IMR-90 (cell line): ENCODE results near the gene NUDT19.

Experiments
- MAFK ChIP-seq: IDR thresholded peaks from 2 replicates; pipeline ENCODE4 v1.6.1; 2012; ENCODE audit warnings: low read depth, low read length, improper control_type of control experiment
- NFE2L2 ChIP-seq: fragments of 150-350 bp; IDR thresholded peaks from 2 replicates; pipeline ENCODE4 v1.6.1; 2016; ENCODE audit warnings: low read depth, mild to moderate bottlenecking, low read length
- POLR2A ChIP-seq: IDR thresholded peaks from 2 replicates; pipeline ENCODE4 v1.6.1; 2012; ENCODE audit warnings: mild to moderate bottlenecking, low read depth, low read length
- SMC3 ChIP-seq: fragments of 150-350 bp; IDR thresholded peaks from 2 replicates; pipeline ENCODE4 v1.6.1; 2016; ENCODE audit warnings: low read depth, mild to moderate bottlenecking, antibody characterized with exemption, low read length, moderate library complexity
- TF ChIP-seq, protein P1 (sequence below): conservative IDR thresholded peaks from 2 replicates; pipeline ENCODE4 v1.5.1; 2012; ENCODE audit warnings: mild to moderate bottlenecking, low read depth, low read length, improper control_type of control experiment
- TF ChIP-seq, protein P2 (sequence below): fragments of 150-350 bp; IDR thresholded peaks from 2 replicates; pipeline ENCODE4 v1.6.1; 2016; ENCODE audit warnings: low read depth, mild to moderate bottlenecking, low read length, moderate library complexity, borderline replicate concordance
- TF ChIP-seq, protein P3 (sequence below): fragments of 150-350 bp; IDR thresholded peaks from 2 replicates; pipeline ENCODE4 v1.6.1; 2017; ENCODE audit warnings: mild to moderate bottlenecking, antibody characterized with exemption, low read length, low read depth

DNA sequence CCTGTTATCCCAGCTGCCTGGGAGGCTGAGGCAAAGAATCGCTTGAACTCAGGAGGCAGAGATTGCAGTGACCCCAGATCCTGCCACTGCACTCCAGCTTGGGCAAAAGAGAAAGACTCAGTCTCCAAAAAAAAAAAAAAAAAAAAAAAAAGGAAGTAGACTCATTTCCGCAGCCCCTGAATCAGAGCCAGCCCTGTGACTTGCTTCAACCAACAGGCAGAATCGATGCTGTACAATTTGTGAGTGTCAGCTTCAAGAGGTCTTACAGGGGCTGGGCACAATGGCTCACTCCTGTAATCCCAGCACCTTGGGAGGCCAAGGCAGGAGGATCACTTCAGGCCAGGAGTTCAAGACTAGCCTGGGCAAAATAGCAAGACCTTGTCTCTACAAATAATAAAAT lies 29.4 kb upstream of the NUDT19 start:
- TF ChIP-seq, protein P1, sequence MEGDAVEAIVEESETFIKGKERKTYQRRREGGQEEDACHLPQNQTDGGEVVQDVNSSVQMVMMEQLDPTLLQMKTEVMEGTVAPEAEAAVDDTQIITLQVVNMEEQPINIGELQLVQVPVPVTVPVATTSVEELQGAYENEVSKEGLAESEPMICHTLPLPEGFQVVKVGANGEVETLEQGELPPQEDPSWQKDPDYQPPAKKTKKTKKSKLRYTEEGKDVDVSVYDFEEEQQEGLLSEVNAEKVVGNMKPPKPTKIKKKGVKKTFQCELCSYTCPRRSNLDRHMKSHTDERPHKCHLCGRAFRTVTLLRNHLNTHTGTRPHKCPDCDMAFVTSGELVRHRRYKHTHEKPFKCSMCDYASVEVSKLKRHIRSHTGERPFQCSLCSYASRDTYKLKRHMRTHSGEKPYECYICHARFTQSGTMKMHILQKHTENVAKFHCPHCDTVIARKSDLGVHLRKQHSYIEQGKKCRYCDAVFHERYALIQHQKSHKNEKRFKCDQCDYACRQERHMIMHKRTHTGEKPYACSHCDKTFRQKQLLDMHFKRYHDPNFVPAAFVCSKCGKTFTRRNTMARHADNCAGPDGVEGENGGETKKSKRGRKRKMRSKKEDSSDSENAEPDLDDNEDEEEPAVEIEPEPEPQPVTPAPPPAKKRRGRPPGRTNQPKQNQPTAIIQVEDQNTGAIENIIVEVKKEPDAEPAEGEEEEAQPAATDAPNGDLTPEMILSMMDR = no peak
- TF ChIP-seq POLR2A = no peak
- no peak for TF ChIP-seq SMC3
- TF ChIP-seq NFE2L2 = no peak
- TF ChIP-seq, protein P2, sequence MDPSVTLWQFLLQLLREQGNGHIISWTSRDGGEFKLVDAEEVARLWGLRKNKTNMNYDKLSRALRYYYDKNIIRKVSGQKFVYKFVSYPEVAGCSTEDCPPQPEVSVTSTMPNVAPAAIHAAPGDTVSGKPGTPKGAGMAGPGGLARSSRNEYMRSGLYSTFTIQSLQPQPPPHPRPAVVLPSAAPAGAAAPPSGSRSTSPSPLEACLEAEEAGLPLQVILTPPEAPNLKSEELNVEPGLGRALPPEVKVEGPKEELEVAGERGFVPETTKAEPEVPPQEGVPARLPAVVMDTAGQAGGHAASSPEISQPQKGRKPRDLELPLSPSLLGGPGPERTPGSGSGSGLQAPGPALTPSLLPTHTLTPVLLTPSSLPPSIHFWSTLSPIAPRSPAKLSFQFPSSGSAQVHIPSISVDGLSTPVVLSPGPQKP = no peak
- no peak for TF ChIP-seq MAFK
- TF ChIP-seq, protein P3, sequence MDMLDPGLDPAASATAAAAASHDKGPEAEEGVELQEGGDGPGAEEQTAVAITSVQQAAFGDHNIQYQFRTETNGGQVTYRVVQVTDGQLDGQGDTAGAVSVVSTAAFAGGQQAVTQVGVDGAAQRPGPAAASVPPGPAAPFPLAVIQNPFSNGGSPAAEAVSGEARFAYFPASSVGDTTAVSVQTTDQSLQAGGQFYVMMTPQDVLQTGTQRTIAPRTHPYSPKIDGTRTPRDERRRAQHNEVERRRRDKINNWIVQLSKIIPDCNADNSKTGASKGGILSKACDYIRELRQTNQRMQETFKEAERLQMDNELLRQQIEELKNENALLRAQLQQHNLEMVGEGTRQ = no peak
